NCI-H2107 treated with DMSO at 0.1 percent for 48 hours (cell line): Measurements from ENCODE around the gene PIK3R5.

ENCODE experiments used
- DNase-seq: peaks from one replicate; lab custom pipeline; 2025; ENCODE audit not compliant: unreplicated experiment; lab: John Stamatoyannopoulos, UW

Gene PIK3R5, protein sequence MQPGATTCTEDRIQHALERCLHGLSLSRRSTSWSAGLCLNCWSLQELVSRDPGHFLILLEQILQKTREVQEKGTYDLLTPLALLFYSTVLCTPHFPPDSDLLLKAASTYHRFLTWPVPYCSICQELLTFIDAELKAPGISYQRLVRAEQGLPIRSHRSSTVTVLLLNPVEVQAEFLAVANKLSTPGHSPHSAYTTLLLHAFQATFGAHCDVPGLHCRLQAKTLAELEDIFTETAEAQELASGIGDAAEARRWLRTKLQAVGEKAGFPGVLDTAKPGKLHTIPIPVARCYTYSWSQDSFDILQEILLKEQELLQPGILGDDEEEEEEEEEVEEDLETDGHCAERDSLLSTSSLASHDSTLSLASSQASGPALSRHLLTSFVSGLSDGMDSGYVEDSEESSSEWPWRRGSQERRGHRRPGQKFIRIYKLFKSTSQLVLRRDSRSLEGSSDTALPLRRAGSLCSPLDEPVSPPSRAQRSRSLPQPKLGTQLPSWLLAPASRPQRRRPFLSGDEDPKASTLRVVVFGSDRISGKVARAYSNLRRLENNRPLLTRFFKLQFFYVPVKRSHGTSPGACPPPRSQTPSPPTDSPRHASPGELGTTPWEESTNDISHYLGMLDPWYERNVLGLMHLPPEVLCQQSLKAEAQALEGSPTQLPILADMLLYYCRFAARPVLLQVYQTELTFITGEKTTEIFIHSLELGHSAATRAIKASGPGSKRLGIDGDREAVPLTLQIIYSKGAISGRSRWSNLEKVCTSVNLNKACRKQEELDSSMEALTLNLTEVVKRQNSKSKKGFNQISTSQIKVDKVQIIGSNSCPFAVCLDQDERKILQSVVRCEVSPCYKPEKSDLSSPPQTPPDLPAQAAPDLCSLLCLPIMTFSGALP

GRCh38 chr17:8965394-8966168 is at the start of gene PIK3R5:
TSS of gene PIK3R5 (minus strand) at chr17:8965707. CDS start at chr17:8911494, 54,213 bp downstream.
- DNase-seq = no peak

DNA sequence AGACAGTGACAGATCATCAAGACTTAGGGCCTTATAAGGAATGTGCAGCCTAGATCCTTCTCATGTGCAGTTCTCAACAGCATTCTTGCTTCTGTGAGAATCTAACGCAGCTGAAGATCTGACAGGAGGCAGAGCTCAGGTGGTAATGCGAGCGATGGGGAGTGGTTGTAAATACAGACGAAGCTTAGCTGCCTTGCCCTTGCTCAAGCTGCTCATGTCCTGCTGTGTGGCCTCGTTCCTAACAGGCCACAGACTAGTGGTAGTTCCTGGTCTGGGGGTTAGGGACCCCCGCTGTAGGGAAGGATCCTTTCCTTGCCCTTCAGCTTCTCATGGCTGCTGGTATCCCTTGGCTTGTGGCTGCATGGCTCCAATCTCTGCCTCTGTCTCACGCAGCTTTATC is 45.5 kb upstream of the PIK3R5 start:
- DNase-seq = no peak

- no peak for DNase-seq
These were observed 44.2 kb upstream of the PIK3R5 start for GRCh38 chr17:9009737-9010136.

DNA sequence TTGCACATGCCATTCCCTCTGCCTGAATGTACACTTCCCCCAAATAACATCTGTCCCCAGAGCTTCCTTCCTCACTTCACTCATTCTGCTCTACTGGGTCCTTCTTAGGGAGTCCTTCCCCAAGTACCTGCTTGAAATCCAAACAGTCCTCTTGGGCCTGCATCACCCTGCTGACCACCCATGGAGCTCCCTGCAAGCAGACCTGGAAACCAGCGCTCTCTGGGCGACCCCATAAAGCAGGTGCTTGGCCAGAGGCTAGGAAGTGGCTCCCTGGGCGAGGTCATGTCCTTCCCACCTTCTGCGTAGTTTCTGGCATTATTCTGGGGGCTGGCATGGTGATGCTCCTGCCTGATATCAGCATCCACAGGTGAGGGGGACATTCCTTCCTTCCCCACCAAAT is 43.6 kb upstream of the PIK3R5 start:
- no peak for DNase-seq

GRCh38 chr17:9007052-9007714 is 41.7 kb upstream of the PIK3R5 start:
- DNase-seq = no peak

GRCh38 chr17:9006175-9006767 is 40.8 kb upstream of the PIK3R5 start:
- DNase-seq = no peak

DNA sequence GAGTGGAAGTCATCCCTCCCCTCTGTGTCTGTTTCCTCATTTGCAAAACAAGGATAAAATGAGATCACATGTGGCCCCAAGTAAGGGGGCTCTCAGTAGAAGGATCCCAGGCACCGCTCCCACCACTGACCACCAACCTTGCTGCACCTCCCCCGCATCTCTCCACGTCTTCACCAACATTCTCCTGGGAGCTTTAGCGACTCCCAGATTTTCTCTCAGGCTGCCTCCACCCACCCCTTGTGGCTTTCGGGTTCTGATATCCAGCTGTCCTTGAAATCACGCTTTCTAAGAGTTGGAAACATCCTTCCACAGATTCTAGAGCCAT is 39.4 kb upstream of the PIK3R5 start:
- DNase-seq = no peak

GRCh38 chr17:9004132-9004960 is 38.8 kb upstream of the PIK3R5 start:
- DNase-seq = no peak

GRCh38 chr17:9003355-9004131 is 38.0 kb upstream of the PIK3R5 start:
- no peak for DNase-seq

GRCh38 chr17:9002606-9003354 is 37.3 kb upstream of the PIK3R5 start:
- DNase-seq = no peak

DNA sequence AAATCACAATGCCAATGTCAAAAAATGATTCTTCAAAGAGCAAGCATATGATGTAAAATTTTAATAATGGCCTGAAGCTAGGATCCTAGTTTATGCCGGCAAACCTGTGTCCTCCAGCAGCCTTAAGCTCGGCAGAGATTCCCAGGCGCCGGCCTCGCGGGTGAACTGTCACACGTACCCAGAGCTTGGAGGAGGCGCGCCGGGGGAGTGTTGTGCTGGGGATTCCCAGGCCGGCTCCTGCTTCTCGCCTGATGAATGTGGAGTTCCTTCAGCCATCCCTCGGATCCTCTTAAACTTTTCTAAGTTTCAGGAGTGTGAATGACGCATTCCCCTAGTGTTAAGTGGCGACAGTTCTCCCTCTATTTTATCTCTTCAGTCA is 36.7 kb upstream of the PIK3R5 start:
- DNase-seq = no peak

DNA sequence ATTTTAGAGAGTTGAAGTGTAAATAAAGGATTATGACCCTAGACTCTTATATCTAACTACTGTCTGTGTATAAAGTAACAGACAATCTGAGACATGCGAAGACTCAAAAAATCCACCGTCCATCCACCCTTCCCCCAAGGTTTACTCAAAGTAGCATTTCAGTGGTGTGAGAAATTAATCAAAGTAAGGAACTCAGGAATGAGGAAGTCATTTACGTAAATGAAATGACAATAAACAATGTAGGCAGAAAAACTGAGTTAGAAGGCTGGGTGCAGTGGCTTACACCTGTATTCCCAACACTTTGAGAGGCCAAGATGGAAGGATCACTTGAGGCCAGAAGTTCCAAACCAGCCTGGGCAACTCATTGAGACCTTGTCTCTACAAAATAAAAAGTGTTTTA is 36.1 kb upstream of the PIK3R5 start:
- no peak for DNase-seq

GRCh38 chr17:8997994-8998628 is 32.6 kb upstream of the PIK3R5 start:
- no peak for DNase-seq

- DNase-seq = no peak
These were observed 30.2 kb upstream of the PIK3R5 start for GRCh38 chr17:8995711-8996110.

- DNase-seq = no peak
These were observed 28.8 kb upstream of the PIK3R5 start for GRCh38 chr17:8994319-8994718.

- DNase-seq = no peak
These were observed 26.2 kb upstream of the PIK3R5 start for GRCh38 chr17:8991514-8992285.
